ENCODE data around the gene PROB1. TPM values are rescaled to one million over a fixed set of nuclear protein-coding genes. Genes with fewer than 3 reads are reported as not detected.
A peak's percentile ranks its signal among the peaks of the same experiment; 100 is the strongest.

The PROB1 gene
- total and polyA plus RNA-seq, 2 of the 13 experiments (the other 11 are each of a cell fraction or from before 2014, with no cell fraction given): 0.69 to 1.1 TPM

GRCh38 chr5:139388198-139388821 is 6.6 kb downstream of the PROB1 start (continued):
- TF ChIP-seq KDM1A (CRISPR knock-in tag; IDR thresholded peaks at IDR 0.05) (no peak), THYN1 (CRISPR knock-in tag; IDR thresholded peaks at IDR 0.05; ENCODE audit: borderline replicate concordance, low read depth) (no peak), ZNF782 (CRISPR knock-in tag; IDR thresholded peaks at IDR 0.05; ENCODE audit: borderline replicate concordance) (no peak), ZKSCAN5 (CRISPR knock-in tag; IDR thresholded peaks at IDR 0.05) (no peak), ZNF232 (CRISPR knock-in tag; IDR thresholded peaks at IDR 0.05; ENCODE audit: borderline replicate concordance) (no peak), TAF15 (IDR thresholded peaks at IDR 0.05; ENCODE audit: low read depth, low read length, poor library complexity, severe bottlenecking) (no peak), BORCS8-MEF2B (CRISPR knock-in tag; IDR thresholded peaks at IDR 0.05) (no peak), ZBTB43 (CRISPR knock-in tag; conservative IDR thresholded peaks at IDR 0.05) (no peak), TCF7L2 (IDR thresholded peaks at IDR 0.05; ENCODE audit: low read depth, low read length) (no peak), ZNF768 (CRISPR knock-in tag; IDR thresholded peaks at IDR 0.05) (no peak; the same call in 1 of the 2 replicates), ZNF563 (CRISPR knock-in tag; IDR thresholded peaks at IDR 0.05) (no peak), RORA (CRISPR knock-in tag; IDR thresholded peaks at IDR 0.05) (no peak), ZNF792 (CRISPR knock-in tag; IDR thresholded peaks at IDR 0.05) (no peak), RAD21 (CRISPR knock-in tag; IDR thresholded peaks at IDR 0.05) (no peak), ZNF891 (CRISPR knock-in tag; IDR thresholded peaks at IDR 0.05) (no peak), HMGXB4 (CRISPR knock-in tag; IDR thresholded peaks at IDR 0.05; ENCODE audit: borderline replicate concordance in 1 of 2, low read depth in 1 of 2) (no peak; a peak in 1 of 4 replicates), ZMYM4 (CRISPR knock-in tag; IDR thresholded peaks at IDR 0.05) (0 out of 2 replicates have a peak, but pooled peaks have one; percentile 14), ZNF710 (CRISPR knock-in tag; IDR thresholded peaks at IDR 0.05; ENCODE audit: borderline replicate concordance) (no peak), ZNF207 (IDR thresholded peaks at IDR 0.05; ENCODE audit: borderline replicate concordance) (no peak), HNRNPH1 (optimal IDR thresholded peaks at IDR 0.05; ENCODE audit: low read depth, low read length) (no peak), ZNF343 (CRISPR knock-in tag; IDR thresholded peaks at IDR 0.05) (no peak), ZNF605 (CRISPR knock-in tag; IDR thresholded peaks at IDR 0.05) (no peak), ZNF761 (CRISPR knock-in tag; conservative IDR thresholded peaks at IDR 0.05) (no peak), RFX5 (IDR thresholded peaks at IDR 0.05; ENCODE audit: low read depth, low read length) (no peak), ZSCAN29 (CRISPR knock-in tag; conservative IDR thresholded peaks at IDR 0.05) (peak; percentile 95), NCOA2 (CRISPR knock-in tag; IDR thresholded peaks at IDR 0.05) (no peak; the same call in 1 of the 2 replicates), AGO2 (optimal IDR thresholded peaks at IDR 0.05; ENCODE audit: low read depth, low read length) (no peak)
